ENCODE results near the gene WDR6. TPM values are rescaled to one million over a fixed set of nuclear protein-coding genes. Genes with fewer than 3 reads are reported as not detected.

The WDR6 gene
- total and polyA plus RNA-seq, 9 of the 15 experiments (the other 6 are each of a cell fraction or from before 2014, with no cell fraction given), result 8.9 to 90.6 (median 44.7) TPM

GRCh38 chr3:49007068-49007770, at the start of gene WDR6 (continued):
- TF ChIP-seq ATF1 (CRISPR knock-in tag; IDR thresholded peaks at IDR 0.05), result no peak
- TF ChIP-seq ATF1 (tag; IDR thresholded peaks at IDR 0.05), result peak; percentile 73
- peak; percentile 88 for TF ChIP-seq EGR1 (conservative IDR thresholded peaks at IDR 0.05)
- TF ChIP-seq RBM25 (IDR thresholded peaks at IDR 0.05; ENCODE audit: low read depth, low read length, severe bottlenecking), result peak; percentile 97
- peak; percentile 94 for TF ChIP-seq RAD51 (IDR thresholded peaks at IDR 0.05; ENCODE audit: borderline replicate concordance, low read depth)
- 0 out of 2 replicates have a peak, but pooled peaks have one; percentile 54 for TF ChIP-seq TARDBP (IDR thresholded peaks at IDR 0.05)
- TF ChIP-seq SIN3A (IDR thresholded peaks at IDR 0.05; ENCODE audit: borderline replicate concordance in 2 of 2, control insufficient read depth in 1 of 2, low read depth in 2 of 2, low read length in 2 of 2), result peak in 1 of 2 experiments; percentile 32; a peak in 1 of 4 replicates
- peak; percentile 63; the same call in 1 of the 2 replicates for TF ChIP-seq ATF7 (IDR thresholded peaks at IDR 0.05)
- TF ChIP-seq NFRKB (IDR thresholded peaks at IDR 0.05; ENCODE audit: low read depth), result peak; percentile 93
- peak; percentile 91 for TF ChIP-seq CTBP1 (IDR thresholded peaks at IDR 0.05; ENCODE audit: borderline replicate concordance)
- TF ChIP-seq NFE2 (IDR thresholded peaks at IDR 0.05; ENCODE audit: low read depth), result 0 out of 2 replicates have a peak, but pooled peaks have one; percentile 3
- no peak for TF ChIP-seq TRIM28 (IDR thresholded peaks at IDR 0.05)
- peak; percentile 61; the same call in 1 of the 2 replicates for TF ChIP-seq PML (IDR thresholded peaks at IDR 0.05; ENCODE audit: low read length)
- TF ChIP-seq ZBTB9 (CRISPR knock-in tag; IDR thresholded peaks at IDR 0.05), result peak; percentile 52; the same call in 1 of the 2 replicates
- TF ChIP-seq MNT (conservative IDR thresholded peaks at IDR 0.05), result peak; percentile 74 to 81
- TF ChIP-seq ZBTB8A (IDR thresholded peaks at IDR 0.05; ENCODE audit: partially characterized antibody), result no peak
- TF ChIP-seq TAF7 (tag; IDR thresholded peaks at IDR 0.05), result peak; percentile 64; the same call in 1 of the 2 replicates
- 0 out of 2 replicates have a peak, but pooled peaks have one; percentile 45 for TF ChIP-seq KLF13 (tag; IDR thresholded peaks at IDR 0.05; ENCODE audit: borderline replicate concordance, low read depth)
- TF ChIP-seq ZNF507 (tag; conservative IDR thresholded peaks at IDR 0.05), result no peak
- 0 out of 2 replicates have a peak, but pooled peaks have one; percentile 36 for TF ChIP-seq NCOA1 (IDR thresholded peaks at IDR 0.05; ENCODE audit: low read depth)
- no peak; the same call in 1 of the 2 replicates for TF ChIP-seq MAFF (IDR thresholded peaks at IDR 0.05; ENCODE audit: low read length)
- peak; percentile 65; the same call in 1 of the 2 replicates for TF ChIP-seq ZNF511 (CRISPR knock-in tag; IDR thresholded peaks at IDR 0.05)
- TF ChIP-seq ELF1 (tag; IDR thresholded peaks at IDR 0.05), result no peak
- TF ChIP-seq GTF2F1 (IDR thresholded peaks at IDR 0.05; ENCODE audit: low read depth, low read length), result no peak
- TF ChIP-seq ZSCAN32 (CRISPR knock-in tag; IDR thresholded peaks at IDR 0.05), result no peak
- peak; percentile 95 for TF ChIP-seq EP400 (IDR thresholded peaks at IDR 0.05)
- peak; percentile 8; the same call in 1 of the 2 replicates for TF ChIP-seq GABPB1 (CRISPR knock-in tag; IDR thresholded peaks at IDR 0.05)
- peak; percentile 58; the same call in 1 of the 2 replicates for TF ChIP-seq RNF2 (IDR thresholded peaks at IDR 0.05)
- peak; percentile 36 for TF ChIP-seq TAF1 (IDR thresholded peaks at IDR 0.05; ENCODE audit: control insufficient read depth, extremely low read depth, insufficient read depth, low read length, severe bottlenecking)
